IMR-90 (cell line): ENCODE data around the gene MEIS1. TPM values are rescaled to one million over a fixed set of nuclear protein-coding genes. Genes with fewer than 3 reads are reported as not detected.

ENCODE experiments used
- ATAC-seq: fragments of 200-7000 bp; cut with Tn5 transposase; 2 replicates; pipeline ENCODE4 v1.9.1; 2020; ENCODE audit warnings: low read depth, mild to moderate bottlenecking, moderate library complexity
- BruUV-seq: library from RNA; stranded (reverse); fragments of 400-500 nt; replicated peaks from 2 replicates; lab custom pipeline; 2021; lab: Mats Ljungman, UMichigan
- CTCF ChIA-PET: fragments of 300-600 bp; formaldehyde crosslinking; extraction: SDS; loops from one replicate; lab custom pipeline; 2021; ENCODE audit warnings: antibody characterized with exemption; lab: Yijun Ruan, JAX
- POLR2A ChIA-PET: fragments of 300-600 bp; sonication (Branson Sonifier 250); formaldehyde crosslinking; loops from one replicate; lab custom pipeline; 2022; ENCODE audit warnings: antibody characterized with exemption; ENCODE audit not compliant: unreplicated experiment; lab: Charles Lee
- DNase-seq: peaks from one replicate; pipeline ENCODE4 v3.0.0; 2013
- H2AFZ ChIP-seq: replicated peaks from 2 replicates; pipeline ENCODE3; 2013; ENCODE audit warnings: low read length, mild to moderate bottlenecking; ENCODE audit not compliant: poor library complexity
- H2AK5ac ChIP-seq: 2 replicates; pipeline ENCODE4 v1.6.1; 2013; ENCODE audit warnings: low read depth, low read length, inconsistent platforms
- H2AK9ac ChIP-seq: replicated peaks from 2 replicates; pipeline ENCODE3; 2013; ENCODE audit warnings: mild to moderate bottlenecking, low read depth, low read length, moderate library complexity; ENCODE audit not compliant: poor library complexity
- H2BK120ac ChIP-seq: 2 replicates; pipeline ENCODE4 v1.6.1; 2013; ENCODE audit warnings: low read depth, low read length, inconsistent platforms
- H2BK15ac ChIP-seq: 3 replicates; pipeline ENCODE4 v1.6.1; 2013; ENCODE audit warnings: low read depth, low read length, inconsistent platforms
- H2BK20ac ChIP-seq: 2 replicates; pipeline ENCODE4 v1.6.1; 2013; ENCODE audit warnings: low read depth, mild to moderate bottlenecking, inconsistent platforms, low read length, moderate library complexity
- H2BK5ac ChIP-seq: 2 replicates; pipeline ENCODE4 v1.6.1; 2013; ENCODE audit warnings: mild to moderate bottlenecking, low read depth, low read length, inconsistent platforms; ENCODE audit not compliant: poor library complexity, severe bottlenecking
- H3K14ac ChIP-seq: replicated peaks from 2 replicates; pipeline ENCODE4 v1.6.1; 2013; ENCODE audit warnings: low read depth, low read length, inconsistent platforms
- H3K18ac ChIP-seq: 2 replicates; pipeline ENCODE4 v1.6.1; 2013; ENCODE audit warnings: low read depth, low read length, control low read depth
- H3K23ac ChIP-seq: 2 replicates; pipeline ENCODE4 v1.6.1; 2013; ENCODE audit warnings: low read depth, low read length, inconsistent platforms
- H3K27ac ChIP-seq: 2 replicates; pipeline ENCODE4 v1.5.1; 2013; ENCODE audit warnings: mild to moderate bottlenecking, control low read depth, low read length; ENCODE audit not compliant: insufficient read depth
- H3K27me3 ChIP-seq: 2 replicates; pipeline ENCODE4 v1.6.1; 2013; ENCODE audit warnings: low read length; ENCODE audit not compliant: control insufficient read depth, insufficient read depth
- H3K36me3 ChIP-seq: 2 replicates; pipeline ENCODE4 v1.6.1; 2013; ENCODE audit warnings: low read length, mixed read lengths; ENCODE audit not compliant: control insufficient read depth, insufficient read depth
- H3K4ac ChIP-seq: 2 replicates; pipeline ENCODE4 v1.6.1; 2013; ENCODE audit warnings: low read depth, low read length, inconsistent platforms
- H3K4me1 ChIP-seq: 2 replicates; pipeline ENCODE4 v1.6.1; 2013; ENCODE audit warnings: low read length, mixed read lengths; ENCODE audit not compliant: control insufficient read depth, insufficient read depth
- H3K4me2 ChIP-seq: 2 replicates; pipeline ENCODE4 v1.6.1; 2013; ENCODE audit warnings: low read depth, mild to moderate bottlenecking, control low read depth, low read length, moderate library complexity
- H3K4me3 ChIP-seq: 2 replicates; pipeline ENCODE4 v1.5.1; 2013; ENCODE audit warnings: low read depth, mild to moderate bottlenecking, control low read depth, low read length, moderate library complexity; ENCODE audit not compliant: insufficient read depth
- H3K56ac ChIP-seq: 2 replicates; pipeline ENCODE4 v1.6.1; 2013; ENCODE audit warnings: low read length, inconsistent platforms; ENCODE audit not compliant: insufficient read depth; ENCODE audit errors: extremely low read depth
- H3K79me1 ChIP-seq, 2 experiments: 2 replicates each; pipeline ENCODE4 v1.6.1; 2013; ENCODE audit warnings: low read length in 2 of 2, inconsistent platforms in 1 of 2, low read depth in 1 of 2
- H3K9ac ChIP-seq: 2 replicates; pipeline ENCODE4 v1.6.1; 2013; ENCODE audit warnings: low read depth, low read length, control low read depth
- H3K9me1 ChIP-seq: 2 replicates; pipeline ENCODE4 v1.6.1; 2013; ENCODE audit warnings: low read length, inconsistent platforms; ENCODE audit not compliant: insufficient read depth
- H3K9me3 ChIP-seq: 2 replicates; pipeline ENCODE4 v1.6.1; 2013; ENCODE audit warnings: low read length; ENCODE audit not compliant: control insufficient read depth, insufficient read depth
- H4K20me1 ChIP-seq: 2 replicates; pipeline ENCODE4 v1.6.1; 2013; ENCODE audit warnings: low read length, inconsistent platforms; ENCODE audit not compliant: insufficient read depth
- H4K5ac ChIP-seq: 2 replicates; pipeline ENCODE4 v1.6.1; 2013; ENCODE audit warnings: mild to moderate bottlenecking, low read depth, low read length, control low read depth
- H4K8ac ChIP-seq, 2 experiments: 2 replicates each; pipeline ENCODE4 v1.6.1; 2013; ENCODE audit warnings: low read depth in 2 of 2, low read length in 2 of 2, control low read depth in 1 of 2, inconsistent platforms in 1 of 2
- H4K91ac ChIP-seq: 2 replicates; pipeline ENCODE4 v1.6.1; 2013; ENCODE audit warnings: low read depth, low read length, inconsistent platforms; ENCODE audit not compliant: insufficient read depth
- CEBPB ChIP-seq: IDR thresholded peaks from 2 replicates; pipeline ENCODE4 v1.6.1; 2012; ENCODE audit warnings: low read depth, low read length, improper control_type of control experiment
- POLR2A ChIP-seq: IDR thresholded peaks from 2 replicates; pipeline ENCODE4 v1.6.1; 2012; ENCODE audit warnings: mild to moderate bottlenecking, low read depth, low read length
- WGBS, 2 experiments: methylation state at CpG; one replicate each; pipeline versions ENCODE4 v1.1.5 to v1.1.7; 2013; ENCODE audit warnings: missing lambda C conversion rate in 2 of 2; ENCODE audit not compliant: insufficient read length in 1 of 2; ENCODE audit errors: extremely low coverage in 2 of 2; 5-methylcytosine and 5-hydroxymethylcytosine counted together
- dilution Hi-C: fragments of 300-500 bp; cut with HindIII; formaldehyde crosslinking; loops from one replicate; pipeline ENCODE4 v1.14.3; 2018; ENCODE audit warnings: low sequenced_read_pairs; ENCODE audit not compliant: unreplicated experiment
- in situ Hi-C: fragments of 300-500 bp; cut with MboI; formaldehyde crosslinking; loops from 3 replicates; pipeline ENCODE4 v1.14.3; 2019; ENCODE audit warnings: low sequenced_read_pairs, inconsistent platforms, mixed read lengths
- intact Hi-C: fragments of 100-400 bp; cut with micrococcal nuclease; formaldehyde crosslinking; loops from 2 replicates; pipeline ENCODE4 v1.10.0; 2022
- polyA plus RNA-seq, 3 experiments: library from polyadenylated mRNA; depleted of rRNA; stranded (reverse); fragments of >200 nt; gene quantifications; 2 replicates each; pipeline ENCODE4 v1.2.3, GENCODE V29; 2012; ENCODE audit warnings: low replicate concordance in 1 of 3
- total RNA-seq: library from RNA; depleted of rRNA; stranded (reverse); fragments of >200 nt; gene quantifications from 2 replicates; pipeline ENCODE4 v1.2.3, GENCODE V29; 2012

Gene MEIS1
- total and polyA plus RNA-seq, 2 of the 4 experiments (the other 2 are of a cell fraction) = 54.4 to 157 TPM

DNA sequence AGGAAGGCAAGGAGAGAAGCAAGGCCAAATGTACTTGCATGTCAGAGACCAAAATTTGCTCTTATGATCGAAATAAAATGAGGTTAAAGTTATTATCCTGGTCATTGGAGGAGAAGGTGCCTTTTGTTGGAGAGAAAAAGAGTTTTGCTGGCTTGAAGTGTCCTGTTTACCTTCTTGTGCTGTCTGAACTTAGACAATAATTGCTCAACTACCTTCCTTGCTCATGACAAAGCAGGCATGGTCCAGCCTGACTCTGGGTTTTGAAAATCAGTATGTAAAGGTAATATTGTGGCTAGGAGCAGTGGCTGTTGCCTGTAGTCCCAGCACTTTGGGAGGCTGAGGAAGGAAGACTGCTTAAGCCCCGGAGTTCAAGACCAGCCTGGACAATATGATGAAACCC lies 89.1 kb downstream of the MEIS1 start:
- Histone ChIP-seq H4K91ac (no peak overlapping the region), H2BK120ac (no peak overlapping the region), H3K4me2 (no peak overlapping the region), H3K79me1 (peaks cover 40 to 83% of the 10 kb centered on the region in 2 experiments), H3K36me3 (peaks cover 38% of the 10 kb centered on the region), H2BK20ac (no peak overlapping the region), H3K9me3 (no peaks in the 10 kb centered on the region), H3K4me1 (peaks cover 20% of the 10 kb centered on the region), H3K4ac (0 out of 2 replicates have a peak overlapping the region, but pooled peaks have one; percentile 26), H2AK9ac (no peak overlapping the region), H3K23ac (peak overlapping the region; percentile 23; the same call in 1 of the 2 replicates), H4K20me1 (peaks cover 73% of the 10 kb centered on the region), H2BK5ac (peak overlapping the region; percentile 16), H2AK5ac (no peak overlapping the region), H3K9ac (no peak overlapping the region), H4K5ac (no peak overlapping the region), H3K56ac (no peak overlapping the region), H3K9me1 (peaks cover 26% of the 10 kb centered on the region), H3K14ac (no peak overlapping the region), H4K8ac (peak overlapping the region in 1 of 2 experiments; percentile 26; a peak in 1 of 4 replicates), H2AFZ (no peak overlapping the region), H2BK15ac (no peak overlapping the region), H3K4me3 (no peak overlapping the region), H3K27me3 (no peaks in the 10 kb centered on the region), H3K18ac (no peak overlapping the region), H3K27ac (peak overlapping the region; percentile 54; the same call in 1 of the 2 replicates)
- WGBS, 2 experiments = no CpG with 5 or more reads among the region's 2 CpGs
- ATAC-seq (no peak), DNase-seq (no peak)
- POLR2A ChIA-PET = no interaction called here
- dilution Hi-C loops (no loop called here), intact Hi-C loops (no loop called here), in situ Hi-C loops (no loop called here)
- CTCF ChIA-PET = no interaction called here
- TF ChIP-seq CEBPB (peak; percentile 49; the same call in 1 of the 2 replicates), POLR2A (no peak)
- no TSS peak for BruUV-seq
